Type B pancreatic cell (in vitro differentiated cells): ENCODE measurements around the gene ZNF697. TPM values are rescaled to one million over a fixed set of nuclear protein-coding genes. Genes with fewer than 3 reads are reported as not detected.
"Not testable (repeated sequence)": the region's sequence is repeated elsewhere in the genome, so short reads cannot be mapped to it uniquely, and the experiment has no call there.

Experiments used
- DNase-seq: peaks from one replicate; pipeline ENCODE4 v3.0.0; 2021; ENCODE audit warnings: mixed read lengths; ENCODE audit not compliant: unreplicated experiment; ENCODE audit errors: extremely low spot score
- H3K27ac Mint-ChIP-seq: 2 replicates; pipeline ENCODE4 v1.8.0; 2021; ENCODE audit warnings: mild to moderate bottlenecking, mixed read lengths
- H3K27me3 Mint-ChIP-seq: 2 replicates; pipeline ENCODE4 v1.8.0; 2021; ENCODE audit warnings: mixed read lengths
- H3K36me3 Mint-ChIP-seq: 2 replicates; pipeline ENCODE4 v1.8.0; 2021; ENCODE audit warnings: mixed read lengths
- H3K4me1 Mint-ChIP-seq: one replicate; pipeline ENCODE4 v1.8.0; 2021; ENCODE audit warnings: mixed read lengths; ENCODE audit not compliant: unreplicated experiment
- H3K4me3 Mint-ChIP-seq: 2 replicates; pipeline ENCODE4 v1.8.0; 2021; ENCODE audit warnings: mild to moderate bottlenecking, mixed read lengths
- H3K9me3 Mint-ChIP-seq: 2 replicates; pipeline ENCODE4 v1.8.0; 2021; ENCODE audit warnings: mixed read lengths
- total RNA-seq: library from RNA; stranded (reverse); gene quantifications from 2 replicates; pipeline ENCODE4 v1.2.1, GENCODE V29; 2021; ENCODE audit warnings: low replicate concordance
- TF ChIP-seq, protein P1 (sequence below): fragments of 200-600 bp; sonication (generic); conservative IDR thresholded peaks from 2 replicates; pipeline ENCODE4 v1.5.0; 2021; ENCODE audit warnings: antibody characterized with exemption, mild to moderate bottlenecking

ZNF697 gene
- total RNA-seq, 1 donor from 2014 or later: 11.8 TPM

DNA sequence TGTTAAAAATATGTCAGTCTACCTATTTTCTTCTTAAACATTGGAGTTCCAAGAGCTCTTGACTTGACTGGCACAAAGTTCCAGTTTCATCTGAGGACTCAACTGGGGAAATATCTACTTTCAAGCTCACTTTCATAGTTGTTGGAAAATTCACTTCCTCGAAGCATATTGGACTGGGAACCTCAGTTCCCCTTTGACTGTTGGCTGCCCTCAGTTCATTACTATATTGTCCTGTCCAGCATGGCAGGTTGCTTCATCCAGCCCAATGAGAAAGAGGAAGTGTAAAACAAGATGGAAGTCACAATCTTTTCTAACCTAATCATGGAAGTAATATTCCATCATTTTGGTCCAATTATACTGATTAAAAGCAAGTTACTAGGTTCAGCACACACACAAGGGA, 54.3 kb downstream of the ZNF697 start:
- no peak overlapping the region for H3K27ac Mint-ChIP-seq

DNA sequence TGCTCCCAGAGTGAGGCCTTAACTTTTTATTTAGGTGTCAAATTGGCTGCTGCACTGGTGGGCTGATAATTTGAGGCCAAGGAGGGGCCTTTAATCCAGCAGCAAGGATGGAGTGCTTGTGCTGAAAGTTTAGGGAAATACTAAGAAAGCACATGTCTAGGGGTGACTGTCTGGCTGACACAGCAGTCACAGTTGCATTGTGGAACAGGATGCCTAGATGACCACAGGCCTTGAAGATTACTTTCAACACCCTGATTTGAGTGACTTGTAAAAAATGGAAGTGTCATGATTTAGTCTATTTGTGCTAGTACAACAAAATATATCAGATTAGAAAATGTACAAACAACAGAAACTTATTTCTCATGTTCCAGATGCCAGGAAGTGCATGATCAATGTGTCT, 57.7 kb downstream of the ZNF697 start:
- no peak overlapping the region for H3K27ac Mint-ChIP-seq
- no peaks in the 10 kb centered on the region for H3K27me3 Mint-ChIP-seq
- H3K4me1 Mint-ChIP-seq: peaks cover 10% of the 10 kb centered on the region
- H3K36me3 Mint-ChIP-seq: no peaks in the 10 kb centered on the region
- TF ChIP-seq, protein P1, sequence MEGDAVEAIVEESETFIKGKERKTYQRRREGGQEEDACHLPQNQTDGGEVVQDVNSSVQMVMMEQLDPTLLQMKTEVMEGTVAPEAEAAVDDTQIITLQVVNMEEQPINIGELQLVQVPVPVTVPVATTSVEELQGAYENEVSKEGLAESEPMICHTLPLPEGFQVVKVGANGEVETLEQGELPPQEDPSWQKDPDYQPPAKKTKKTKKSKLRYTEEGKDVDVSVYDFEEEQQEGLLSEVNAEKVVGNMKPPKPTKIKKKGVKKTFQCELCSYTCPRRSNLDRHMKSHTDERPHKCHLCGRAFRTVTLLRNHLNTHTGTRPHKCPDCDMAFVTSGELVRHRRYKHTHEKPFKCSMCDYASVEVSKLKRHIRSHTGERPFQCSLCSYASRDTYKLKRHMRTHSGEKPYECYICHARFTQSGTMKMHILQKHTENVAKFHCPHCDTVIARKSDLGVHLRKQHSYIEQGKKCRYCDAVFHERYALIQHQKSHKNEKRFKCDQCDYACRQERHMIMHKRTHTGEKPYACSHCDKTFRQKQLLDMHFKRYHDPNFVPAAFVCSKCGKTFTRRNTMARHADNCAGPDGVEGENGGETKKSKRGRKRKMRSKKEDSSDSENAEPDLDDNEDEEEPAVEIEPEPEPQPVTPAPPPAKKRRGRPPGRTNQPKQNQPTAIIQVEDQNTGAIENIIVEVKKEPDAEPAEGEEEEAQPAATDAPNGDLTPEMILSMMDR: no peak
- H3K9me3 Mint-ChIP-seq: no peaks in the 10 kb centered on the region
- no peak overlapping the region for H3K4me3 Mint-ChIP-seq
- DNase-seq: no peak

More for the DNA sequence above, 54.3 kb downstream of the ZNF697 start:
- Mint-ChIP-seq H3K4me1 (no peaks in the 10 kb centered on the region), H3K27me3 (no peaks in the 10 kb centered on the region), H3K9me3 (no peaks in the 10 kb centered on the region), H3K4me3 (no peak overlapping the region), H3K36me3 (no peaks in the 10 kb centered on the region)
- TF ChIP-seq, protein P1: no peak
- DNase-seq: no peak

DNA sequence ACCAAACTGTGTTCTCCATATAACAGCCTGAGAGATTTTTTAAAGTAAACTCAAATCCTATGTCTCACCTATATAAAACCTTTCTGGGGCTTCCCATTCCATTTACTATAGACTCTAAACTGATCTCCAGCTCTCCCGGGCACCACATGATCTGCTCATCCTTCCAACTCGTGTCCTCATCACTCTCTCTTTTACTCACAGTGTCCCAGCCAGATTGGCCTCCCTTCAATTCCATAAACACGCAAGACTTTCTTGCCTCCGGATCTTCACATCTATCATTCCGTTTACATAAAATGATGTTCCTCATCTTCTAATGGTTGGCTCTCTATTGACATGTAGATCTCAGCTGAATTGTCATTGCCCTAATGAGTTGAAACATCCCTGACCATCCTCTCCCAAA, 59.4 kb downstream of the ZNF697 start:
- H3K4me3 Mint-ChIP-seq: no peak overlapping the region
- no peak for DNase-seq
- H3K4me1 Mint-ChIP-seq: peaks cover 10% of the 10 kb centered on the region
- TF ChIP-seq, protein P1: no peak
- no peaks in the 10 kb centered on the region for H3K36me3 Mint-ChIP-seq
- no peak overlapping the region for H3K27ac Mint-ChIP-seq
- H3K27me3 Mint-ChIP-seq: no peaks in the 10 kb centered on the region
- H3K9me3 Mint-ChIP-seq: no peaks in the 10 kb centered on the region

DNA sequence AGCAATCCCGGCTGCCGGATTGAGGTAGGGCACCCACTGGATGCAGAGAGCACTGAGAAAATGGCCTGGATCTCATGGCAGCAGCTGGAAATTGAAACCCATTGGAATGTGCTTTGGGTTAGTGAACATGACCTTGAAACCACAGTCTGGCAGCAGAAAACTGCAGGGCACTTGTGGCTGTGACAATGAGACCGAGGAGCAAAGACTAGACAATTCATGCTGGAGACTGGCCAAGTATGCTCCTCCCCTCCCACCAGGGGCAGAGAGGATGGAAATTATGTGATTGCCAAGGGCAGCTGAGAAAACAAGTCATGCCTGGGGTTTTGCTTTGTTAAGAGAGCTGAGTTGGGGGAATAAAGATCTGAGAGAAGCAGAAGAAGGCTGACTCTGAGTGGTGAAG, 60.7 kb downstream of the ZNF697 start:
- no peak for DNase-seq
- H3K4me3 Mint-ChIP-seq: no peak overlapping the region
- peaks cover 10% of the 10 kb centered on the region for H3K4me1 Mint-ChIP-seq
- H3K9me3 Mint-ChIP-seq: no peaks in the 10 kb centered on the region
- H3K36me3 Mint-ChIP-seq: no peaks in the 10 kb centered on the region
- TF ChIP-seq, protein P1: no peak
- no peak overlapping the region for H3K27ac Mint-ChIP-seq
- no peaks in the 10 kb centered on the region for H3K27me3 Mint-ChIP-seq

DNA sequence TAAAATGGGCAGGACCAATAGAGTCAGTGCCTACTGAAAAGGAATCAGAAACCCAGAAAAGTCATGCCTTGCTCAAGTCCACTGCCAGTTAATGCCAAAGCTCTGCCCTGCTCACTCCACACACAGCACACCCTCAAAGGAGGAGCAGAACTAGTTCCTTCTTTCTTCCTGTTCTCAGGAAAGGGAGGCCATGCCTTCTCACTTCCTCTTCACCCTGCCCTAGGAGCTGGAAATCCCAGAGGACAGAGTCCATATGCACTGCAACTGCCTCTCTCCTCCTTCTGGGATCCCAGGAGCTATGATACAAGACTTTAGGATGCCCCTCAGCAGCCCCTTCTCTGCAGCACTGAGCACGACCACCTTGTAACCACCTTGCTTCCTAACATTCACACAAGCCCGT, 62.3 kb downstream of the ZNF697 start:
- not testable (repeated sequence) for H3K27ac Mint-ChIP-seq, H3K4me3 Mint-ChIP-seq, DNase-seq, H3K36me3 Mint-ChIP-seq, H3K9me3 Mint-ChIP-seq, H3K27me3 Mint-ChIP-seq, H3K4me1 Mint-ChIP-seq

DNA sequence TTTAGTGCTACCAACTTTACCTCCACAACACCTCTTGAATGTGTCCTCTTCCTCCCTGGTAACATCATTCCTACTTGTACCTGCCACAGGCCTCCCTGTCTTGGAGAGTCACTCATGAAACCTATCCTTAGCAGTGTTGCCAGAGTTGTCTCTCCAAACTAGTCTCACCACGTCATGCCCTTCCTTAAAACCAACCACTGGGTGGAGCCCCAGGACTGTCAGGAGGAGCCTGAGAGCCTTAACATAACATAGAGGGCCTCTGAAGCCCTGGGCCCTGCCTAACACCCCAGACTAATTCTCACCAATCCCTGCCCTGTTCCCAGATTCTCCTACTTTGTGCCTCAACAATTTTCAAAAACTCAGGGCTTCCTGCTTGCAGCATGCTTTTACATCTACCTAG, 65.3 kb downstream of the ZNF697 start:
- Mint-ChIP-seq H3K27me3 (no peaks in the 10 kb centered on the region), H3K4me3 (no peak overlapping the region), H3K4me1 (peaks cover 10% of the 10 kb centered on the region), H3K9me3 (no peaks in the 10 kb centered on the region), H3K36me3 (no peaks in the 10 kb centered on the region), H3K27ac (peak overlapping the region; percentile 58)
- no peak for DNase-seq
- TF ChIP-seq, protein P1: peak; percentile 67

DNA sequence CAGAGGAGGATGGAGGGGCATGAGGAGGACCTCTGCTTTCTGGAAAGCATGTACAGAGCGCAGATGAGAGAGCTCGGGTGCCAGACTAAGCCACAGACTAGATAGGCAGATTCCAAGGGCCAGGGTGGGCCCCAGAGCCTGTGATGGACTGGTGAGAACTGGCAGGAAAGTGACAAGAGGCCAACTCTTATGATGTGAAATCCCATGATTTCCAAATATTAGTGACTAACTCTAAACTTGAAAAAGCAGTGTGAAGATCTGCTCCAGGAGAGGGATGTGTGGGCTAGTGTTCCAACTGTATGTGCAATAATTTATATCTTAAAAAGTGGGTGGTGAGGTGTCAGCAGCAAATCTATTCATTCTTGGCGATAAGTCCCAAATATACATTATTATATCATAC, 67.0 kb downstream of the ZNF697 start:
- H3K27me3 Mint-ChIP-seq, H3K4me1 Mint-ChIP-seq, H3K4me3 Mint-ChIP-seq, H3K36me3 Mint-ChIP-seq, H3K9me3 Mint-ChIP-seq, DNase-seq, H3K27ac Mint-ChIP-seq: not testable (repeated sequence)
